GM12892 (cell line): ENCODE data around the gene ADGRL3.
"Not testable (repeated sequence)": the region's sequence is repeated elsewhere in the genome, so short reads cannot be mapped to it uniquely, and the experiment has no call there.

Experiments used
- DNase-seq: peaks from one replicate; pipeline ENCODE4 v3.0.0; 2011; ENCODE audit not compliant: insufficient read length
- FAIRE-seq: peaks from 2 replicates; lab custom pipeline; 2011; peaks lifted over from hg19 to GRCh38; lab: Jason Lieb, UNC
- POLR2A ChIP-seq: IDR thresholded peaks from 2 replicates; pipeline ENCODE4 v1.6.1; 2011; ENCODE audit warnings: low read depth, low read length, control low read depth
- POLR2AphosphoS5 ChIP-seq: IDR thresholded peaks from 2 replicates; pipeline ENCODE4 v1.6.1; 2011; ENCODE audit warnings: low read depth, low read length, control low read depth
- TAF1 ChIP-seq: IDR thresholded peaks from 2 replicates; pipeline ENCODE4 v1.6.1; 2011; ENCODE audit warnings: low read depth, mild to moderate bottlenecking, control low read depth, low read length, borderline replicate concordance

ADGRL3 gene

DNA sequence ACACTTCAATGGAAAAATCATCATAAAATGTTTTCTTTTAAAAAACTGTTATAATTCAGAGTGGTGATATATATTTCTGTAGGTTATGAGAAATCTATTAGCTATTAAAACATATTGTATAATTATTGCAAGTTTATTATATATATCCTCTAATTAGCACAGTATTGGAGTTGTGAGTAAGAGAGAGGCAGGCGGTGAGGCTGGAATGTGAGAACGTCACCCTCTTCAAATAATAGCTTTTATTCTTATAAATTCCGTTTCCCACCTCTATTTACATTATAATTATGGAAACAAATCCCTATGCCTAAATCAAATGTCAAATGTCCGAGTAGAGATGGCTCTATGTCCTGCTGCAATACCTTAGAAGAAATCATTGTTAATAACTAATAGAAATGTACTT is 292.9 kb downstream of the ADGRL3 start:
- no peak for FAIRE-seq
- DNase-seq, result no peak
- TF ChIP-seq POLR2AphosphoS5 (no peak), TAF1 (no peak), POLR2A (no peak)

DNA sequence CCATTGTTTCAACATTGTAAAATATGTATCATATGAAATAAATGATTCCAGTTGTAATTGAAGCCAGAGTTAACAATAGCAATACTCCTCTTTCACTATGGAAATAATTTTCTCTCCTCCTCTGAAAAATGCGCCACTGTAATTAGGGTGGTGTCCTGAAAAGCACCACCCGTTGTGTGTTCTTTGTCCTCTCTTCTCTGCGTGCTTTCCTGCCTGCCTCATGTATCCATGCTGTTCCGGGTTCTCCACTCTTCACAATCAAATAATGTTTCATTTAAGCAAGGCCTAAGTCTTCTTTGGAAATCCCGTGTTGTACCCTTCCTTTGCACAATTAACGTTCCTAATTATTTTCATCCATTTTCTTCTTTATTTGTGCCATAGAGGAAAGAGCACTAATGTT is 293.3 kb downstream of the ADGRL3 start:
- DNase-seq, result no peak
- no peak for FAIRE-seq
- TF ChIP-seq POLR2A, result no peak
- TF ChIP-seq TAF1, result no peak
- TF ChIP-seq POLR2AphosphoS5, result no peak

DNA sequence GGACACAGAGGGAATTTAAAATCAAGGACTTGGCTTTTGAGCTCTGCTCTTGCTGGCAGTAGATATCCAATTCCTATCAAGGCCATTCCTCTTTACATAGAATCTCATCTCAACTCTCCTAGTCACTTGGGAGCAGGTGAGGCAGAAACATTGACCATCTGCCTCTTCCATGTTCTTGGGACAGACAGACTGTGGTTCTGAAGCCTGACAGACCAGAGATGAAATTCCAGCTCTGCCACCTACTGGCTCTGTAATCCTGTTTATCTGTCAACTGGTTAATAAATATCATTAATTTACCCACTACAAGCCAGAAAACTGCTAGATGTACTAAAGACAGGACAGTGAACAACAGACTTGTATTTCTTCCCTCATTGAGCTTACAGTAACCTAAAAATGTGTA is 300.8 kb downstream of the ADGRL3 start:
- FAIRE-seq (no peak), DNase-seq (no peak)
- TF ChIP-seq POLR2A (no peak), TAF1 (no peak), POLR2AphosphoS5 (no peak)

DNA sequence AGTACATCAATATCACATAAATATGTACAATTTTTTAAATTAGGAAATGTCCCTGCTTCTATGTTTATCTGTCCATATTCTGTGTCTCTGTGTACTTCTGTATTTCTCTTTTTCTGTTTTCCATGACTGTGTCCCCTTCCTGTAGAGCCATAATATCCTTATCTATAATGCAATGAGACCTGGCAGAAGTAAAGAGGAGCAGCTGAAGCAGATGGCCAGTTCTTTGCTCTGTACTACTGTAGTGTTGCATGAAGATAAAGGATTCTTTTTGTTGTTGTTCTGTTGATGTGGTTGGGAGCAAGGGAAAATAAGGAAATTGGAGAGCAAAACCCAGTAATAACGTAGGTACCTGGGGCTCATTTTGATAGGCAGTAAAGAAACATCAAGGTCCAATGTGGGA is 301.7 kb downstream of the ADGRL3 start:
- TF ChIP-seq POLR2AphosphoS5 (no peak), TAF1 (no peak), POLR2A (no peak)
- FAIRE-seq (no peak), DNase-seq (no peak)

DNA sequence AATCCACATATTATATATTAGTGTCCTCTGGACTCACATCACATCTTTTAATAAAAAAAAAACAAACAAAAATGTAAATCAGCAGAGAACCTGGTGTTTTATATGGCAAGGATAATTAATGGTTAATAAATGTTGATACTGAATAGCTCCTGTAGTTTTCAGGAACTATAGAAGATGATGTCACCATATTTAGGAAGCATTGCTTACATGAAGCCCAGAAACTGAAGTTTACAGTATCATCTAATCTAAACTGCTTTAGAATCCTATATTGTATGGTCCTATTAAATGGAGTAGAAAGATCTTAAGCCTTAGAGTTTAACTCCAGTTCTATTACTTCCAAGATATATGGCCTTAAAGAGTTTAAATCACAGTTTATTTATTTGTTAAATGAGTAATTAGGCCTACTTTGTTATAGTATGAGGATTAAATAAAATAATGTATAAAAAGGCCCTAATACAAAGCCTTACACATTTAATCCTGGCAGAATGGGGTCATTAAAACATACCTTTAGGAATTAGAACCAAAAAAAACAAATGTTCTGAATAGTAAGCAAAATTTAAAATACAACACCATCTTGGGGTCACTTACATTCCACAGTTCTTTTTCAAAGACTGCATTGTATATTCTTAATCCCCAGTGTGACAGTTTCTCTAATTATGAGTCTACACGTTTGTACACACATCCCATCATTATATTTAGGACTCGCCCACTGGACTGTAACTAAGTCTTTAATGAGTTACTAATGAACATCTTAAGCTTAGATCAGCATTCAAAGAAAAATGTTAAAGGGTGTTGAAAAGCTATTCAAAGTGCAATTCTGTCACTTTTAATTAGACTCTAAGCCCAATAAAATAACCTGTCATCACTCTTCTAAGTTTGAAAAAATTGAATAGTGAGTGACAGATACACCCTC is 305.9 kb downstream of the ADGRL3 start:
- DNase-seq (no peak), FAIRE-seq (no peak)
- no peak for TF ChIP-seq TAF1
- no peak for TF ChIP-seq POLR2A
- no peak for TF ChIP-seq POLR2AphosphoS5

DNA sequence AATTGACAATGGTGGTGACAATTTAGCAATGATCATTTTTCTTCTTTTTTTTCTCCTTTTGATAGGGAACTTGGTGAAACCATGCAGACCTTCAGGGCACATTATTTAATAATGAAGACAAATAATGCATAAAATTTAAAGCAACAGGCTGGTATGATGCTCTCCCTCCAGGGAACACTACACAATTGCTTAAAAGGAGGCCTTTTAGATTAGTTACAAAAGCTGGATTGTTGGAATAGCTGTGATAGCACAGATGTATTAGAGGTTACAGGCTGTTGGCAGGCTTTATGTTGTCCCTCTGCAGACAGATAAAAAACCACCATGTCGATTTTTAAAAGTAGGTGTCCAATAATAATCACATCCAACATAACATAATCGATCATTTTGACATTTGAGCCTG is 307.0 kb downstream of the ADGRL3 start:
- no peak for TF ChIP-seq POLR2A
- TF ChIP-seq TAF1, result no peak
- no peak for FAIRE-seq
- DNase-seq, result no peak

DNA sequence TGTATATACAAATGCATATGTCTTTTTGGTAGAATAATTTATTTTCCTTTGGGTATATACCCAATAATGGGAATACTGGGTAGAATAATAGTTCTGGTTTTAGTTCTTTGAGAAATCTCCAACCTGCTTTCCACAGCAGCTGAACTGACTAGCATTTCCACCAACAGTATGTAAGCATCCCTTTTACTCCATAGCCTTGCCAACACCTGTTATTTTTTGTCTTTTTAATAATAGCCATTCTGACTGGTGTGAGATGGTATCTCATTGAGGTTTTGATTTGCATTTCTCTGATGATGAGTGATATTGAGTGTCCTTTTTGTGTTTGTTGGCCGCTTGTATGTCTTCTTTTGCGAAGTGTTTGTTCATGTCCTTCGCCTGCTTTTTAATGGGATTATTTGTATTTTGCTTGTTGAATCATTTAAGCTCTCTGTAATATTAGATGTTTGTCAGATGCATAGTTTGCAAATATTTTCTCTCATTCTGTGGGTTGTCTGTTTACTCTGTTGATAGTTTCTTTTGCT is 309.7 kb downstream of the ADGRL3 start:
- FAIRE-seq, DNase-seq: not testable (repeated sequence)

DNA sequence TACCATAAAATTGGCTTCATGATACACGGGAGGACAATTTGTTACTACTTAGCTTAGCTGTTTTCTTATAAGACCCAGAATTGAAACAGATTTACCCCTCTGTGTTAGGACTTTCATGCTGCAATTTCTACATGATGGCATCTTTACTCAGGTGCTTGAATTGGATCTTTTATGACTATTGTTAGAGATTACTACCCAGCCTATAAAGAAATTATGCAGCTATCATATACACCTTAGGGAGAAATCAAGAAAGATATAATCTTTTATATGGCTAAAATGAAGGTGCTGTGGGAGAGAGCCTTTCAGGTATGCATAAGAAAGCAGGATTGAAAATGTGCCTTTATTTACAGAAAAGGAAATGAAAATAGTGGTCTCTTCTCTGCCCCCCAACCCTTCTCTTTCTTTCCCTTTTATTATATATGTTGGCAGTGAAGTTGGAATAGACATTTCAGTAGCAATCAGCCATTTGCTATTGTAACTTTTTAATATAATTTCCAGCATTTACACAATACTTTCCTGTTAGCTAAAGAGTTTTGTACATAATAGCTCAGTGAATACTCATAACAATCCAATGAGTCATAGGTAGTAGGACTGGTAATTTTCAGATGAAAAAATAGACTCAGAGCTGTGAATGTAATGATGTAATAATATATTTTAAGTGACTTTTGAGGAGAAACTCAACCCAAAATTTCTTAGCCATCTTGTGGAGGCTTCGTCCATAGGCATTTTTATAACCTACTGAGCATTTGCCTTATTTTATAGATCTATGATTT is 311.8 kb downstream of the ADGRL3 start:
- no peak for TF ChIP-seq TAF1
- DNase-seq, result no peak
- FAIRE-seq, result no peak

DNA sequence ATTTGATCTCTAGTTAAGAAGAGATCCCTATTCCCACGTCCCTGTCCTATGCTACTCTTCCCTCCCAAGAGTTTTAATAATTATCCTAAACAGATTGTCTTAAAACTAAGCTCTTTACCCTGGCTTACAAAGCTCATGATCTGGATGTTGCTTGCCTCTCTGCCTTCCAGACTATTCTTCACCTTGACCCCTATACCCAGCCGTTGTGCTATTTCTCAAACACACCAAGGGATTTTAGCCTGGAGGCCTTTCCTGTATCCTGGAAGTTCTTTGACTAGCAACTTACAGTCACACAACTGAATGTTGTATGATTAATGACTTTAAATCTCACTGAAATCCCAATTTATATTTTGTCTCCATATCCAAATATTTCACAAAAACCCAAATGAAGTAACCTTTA is 314.9 kb downstream of the ADGRL3 start:
- DNase-seq, result no peak
- TF ChIP-seq TAF1 (no peak), POLR2A (no peak), POLR2AphosphoS5 (no peak)
- no peak for FAIRE-seq

DNA sequence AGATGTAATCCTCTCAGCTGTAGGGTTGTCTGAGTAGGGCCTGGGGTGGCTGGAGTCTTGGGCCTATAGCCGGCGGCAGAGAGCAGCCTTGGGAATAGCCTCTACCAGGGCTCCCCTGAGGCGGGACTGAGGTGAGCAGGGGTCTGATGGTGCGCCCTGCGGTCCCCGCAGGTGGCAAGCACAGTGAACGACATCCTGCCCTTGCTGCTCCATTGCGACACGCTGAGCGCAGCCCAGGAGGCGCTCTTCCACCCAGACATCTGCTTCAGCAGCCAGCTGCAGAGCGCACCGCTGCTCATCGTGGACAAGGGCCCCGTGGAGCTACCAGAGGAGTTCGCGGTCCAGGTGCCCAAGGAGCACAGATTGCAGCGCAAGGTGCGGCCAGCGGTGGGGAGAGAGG is 317.0 kb downstream of the ADGRL3 start:
- TF ChIP-seq POLR2A (no peak), POLR2AphosphoS5 (no peak), TAF1 (no peak)
- no peak for DNase-seq
- no peak for FAIRE-seq

DNA sequence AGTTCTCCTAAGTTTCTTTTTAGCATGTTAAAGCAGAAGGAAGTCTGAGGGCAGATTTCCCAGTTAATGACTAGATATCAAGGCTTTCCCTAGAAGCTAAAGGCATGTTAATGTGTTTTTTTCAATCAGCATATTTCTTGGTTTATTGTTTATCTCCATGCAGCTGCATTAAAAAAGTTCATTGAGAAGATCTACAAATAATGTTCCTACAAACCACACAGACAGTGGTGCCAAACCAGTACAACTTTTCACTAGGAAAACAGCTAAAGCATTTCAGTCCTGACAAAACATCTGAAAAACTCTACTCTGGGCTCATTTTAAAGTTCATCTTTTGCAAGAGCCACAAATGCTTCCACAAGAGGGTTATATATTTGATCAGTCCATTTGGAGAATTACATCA is 320.0 kb downstream of the ADGRL3 start:
- FAIRE-seq (no peak), DNase-seq (no peak)
- TF ChIP-seq TAF1 (no peak), POLR2A (no peak), POLR2AphosphoS5 (no peak)

DNA sequence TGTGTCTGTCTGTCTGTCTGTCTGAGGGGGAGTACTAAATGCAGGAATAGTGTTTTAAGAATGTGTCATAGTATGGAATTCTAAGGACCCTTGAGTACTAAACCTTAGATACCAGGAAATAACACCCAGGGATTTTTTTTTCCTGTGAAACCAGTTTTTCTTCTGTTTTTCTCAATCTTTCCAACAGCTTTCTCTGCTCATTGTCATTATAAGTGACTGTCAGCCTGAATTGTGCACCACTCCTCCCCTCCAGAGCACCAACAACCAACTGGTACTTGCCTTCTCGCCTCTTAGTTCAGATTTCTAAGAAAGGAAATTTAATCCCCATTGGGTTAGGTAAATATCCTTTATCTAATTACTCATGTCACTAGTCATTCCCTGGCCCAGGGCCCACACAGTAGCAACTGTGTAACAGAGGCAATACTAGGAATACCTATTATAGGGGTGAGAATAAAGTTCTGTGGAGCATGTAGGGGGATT is 320.6 kb downstream of the ADGRL3 start:
- DNase-seq (no peak), FAIRE-seq (no peak)
- TF ChIP-seq POLR2A (no peak), TAF1 (no peak), POLR2AphosphoS5 (no peak)
